Adipocyte (in vitro differentiated cells): ENCODE measurements around the gene CFTR.
A peak's percentile ranks its signal among the peaks of the same experiment; 100 is the strongest.

ENCODE experiments used
- DNase-seq: peaks from one replicate; pipeline ENCODE4 v3.0.0-alpha.2; 2015; ENCODE audit warnings: low read depth
- H3K27me3 ChIP-seq: replicated peaks from 2 replicates; pipeline ENCODE4 v1.7.0; 2013; ENCODE audit warnings: mild to moderate bottlenecking, low read length, moderate library complexity; ENCODE audit not compliant: control insufficient read depth, insufficient read depth
- H3K36me3 ChIP-seq: 2 replicates; pipeline ENCODE4 v1.7.0; 2013; ENCODE audit warnings: low read length, mild to moderate bottlenecking, moderate library complexity; ENCODE audit not compliant: control insufficient read depth, insufficient read depth, severe bottlenecking
- H3K4me1 ChIP-seq: 2 replicates; pipeline ENCODE4 v1.7.0; 2013; ENCODE audit warnings: mild to moderate bottlenecking, low read length, moderate library complexity; ENCODE audit not compliant: control insufficient read depth, insufficient read depth
- H3K4me3 ChIP-seq: 2 replicates; pipeline ENCODE4 v1.7.0; 2013; ENCODE audit warnings: mild to moderate bottlenecking, low read length, moderate library complexity
- H3K9ac ChIP-seq: 2 replicates; pipeline ENCODE4 v1.7.0; 2013; ENCODE audit warnings: mild to moderate bottlenecking, low read length, moderate library complexity
- H3K9me3 ChIP-seq: 2 replicates; pipeline ENCODE4 v1.7.0; 2013; ENCODE audit warnings: mild to moderate bottlenecking, low read length, moderate library complexity; ENCODE audit not compliant: control insufficient read depth

Gene CFTR

GRCh38 chr7:117559391-117559790 is 79.6 kb downstream of the CFTR start:
- Histone ChIP-seq H3K27me3 (no peaks in the 10 kb centered on the region), H3K4me3 (no peak overlapping the region), H3K9me3 (no peaks in the 10 kb centered on the region), H3K4me1 (peaks cover 6% of the 10 kb centered on the region), H3K9ac (no peak overlapping the region), H3K36me3 (no peaks in the 10 kb centered on the region)
- no peak for DNase-seq

DNA sequence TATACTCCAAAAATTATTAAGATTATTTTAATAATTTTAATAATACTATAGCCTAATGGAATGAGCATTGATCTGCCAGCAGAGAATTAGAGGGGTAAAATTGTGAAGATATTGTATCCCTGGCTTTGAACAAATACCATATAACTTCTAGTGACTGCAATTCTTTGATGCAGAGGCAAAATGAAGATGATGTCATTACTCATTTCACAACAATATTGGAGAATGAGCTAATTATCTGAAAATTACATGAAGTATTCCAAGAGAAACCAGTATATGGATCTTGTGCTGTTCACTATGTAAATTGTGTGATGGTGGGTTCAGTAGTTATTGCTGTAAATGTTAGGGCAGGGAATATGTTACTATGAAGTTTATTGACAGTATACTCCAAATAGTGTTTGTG is 80.2 kb downstream of the CFTR start:
- Histone ChIP-seq H3K36me3 (no peaks in the 10 kb centered on the region), H3K9me3 (no peaks in the 10 kb centered on the region), H3K27me3 (no peaks in the 10 kb centered on the region), H3K9ac (no peak overlapping the region), H3K4me3 (no peak overlapping the region), H3K4me1 (peaks cover 6% of the 10 kb centered on the region)
- no peak for DNase-seq

- no peak overlapping the region for H3K9ac ChIP-seq
- H3K9me3 ChIP-seq, result no peaks in the 10 kb centered on the region
- H3K4me1 ChIP-seq, result peaks cover 20% of the 10 kb centered on the region
- H3K36me3 ChIP-seq, result no peaks in the 10 kb centered on the region
- H3K27me3 ChIP-seq, result no peaks in the 10 kb centered on the region
- no peak overlapping the region for H3K4me3 ChIP-seq
- no peak for DNase-seq
These were observed 82.9 kb downstream of the CFTR start for GRCh38 chr7:117562759-117563158.

GRCh38 chr7:117564080-117564479 is 84.3 kb downstream of the CFTR start:
- DNase-seq, result no peak
- no peaks in the 10 kb centered on the region for H3K27me3 ChIP-seq
- H3K9me3 ChIP-seq, result no peaks in the 10 kb centered on the region
- no peak overlapping the region for H3K9ac ChIP-seq
- peaks cover 25% of the 10 kb centered on the region for H3K4me1 ChIP-seq
- no peaks in the 10 kb centered on the region for H3K36me3 ChIP-seq
- no peak overlapping the region for H3K4me3 ChIP-seq

DNA sequence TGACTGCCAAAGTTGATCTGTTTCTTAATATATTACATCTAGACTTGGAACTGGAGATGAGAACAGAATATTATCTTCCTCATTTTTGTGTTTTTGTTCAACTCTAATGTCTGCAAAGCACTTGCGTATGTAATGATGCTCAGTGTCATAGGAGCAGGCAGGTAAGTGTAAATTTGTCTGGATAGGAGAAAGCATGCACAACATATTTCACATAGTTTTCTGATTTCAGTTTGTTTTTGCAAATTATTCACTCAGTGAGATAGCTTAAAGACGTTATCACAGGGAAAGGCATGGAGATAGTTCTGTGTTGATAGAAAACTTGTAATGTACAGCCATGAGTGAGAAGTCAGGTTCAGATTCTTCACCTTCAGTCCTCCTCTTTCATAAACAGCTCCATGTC is 84.8 kb downstream of the CFTR start:
- H3K36me3 ChIP-seq, result no peaks in the 10 kb centered on the region
- no peak overlapping the region for H3K4me3 ChIP-seq
- no peak for DNase-seq
- H3K9me3 ChIP-seq, result no peaks in the 10 kb centered on the region
- H3K9ac ChIP-seq, result no peak overlapping the region
- H3K4me1 ChIP-seq, result peaks cover 25% of the 10 kb centered on the region
- H3K27me3 ChIP-seq, result no peaks in the 10 kb centered on the region

- DNase-seq, result no peak
- Histone ChIP-seq H3K9me3 (no peaks in the 10 kb centered on the region), H3K4me1 (peaks cover 25% of the 10 kb centered on the region), H3K27me3 (no peaks in the 10 kb centered on the region), H3K4me3 (no peak overlapping the region), H3K9ac (no peak overlapping the region), H3K36me3 (no peaks in the 10 kb centered on the region)
These were observed 85.4 kb downstream of the CFTR start for GRCh38 chr7:117565226-117565625.

DNA sequence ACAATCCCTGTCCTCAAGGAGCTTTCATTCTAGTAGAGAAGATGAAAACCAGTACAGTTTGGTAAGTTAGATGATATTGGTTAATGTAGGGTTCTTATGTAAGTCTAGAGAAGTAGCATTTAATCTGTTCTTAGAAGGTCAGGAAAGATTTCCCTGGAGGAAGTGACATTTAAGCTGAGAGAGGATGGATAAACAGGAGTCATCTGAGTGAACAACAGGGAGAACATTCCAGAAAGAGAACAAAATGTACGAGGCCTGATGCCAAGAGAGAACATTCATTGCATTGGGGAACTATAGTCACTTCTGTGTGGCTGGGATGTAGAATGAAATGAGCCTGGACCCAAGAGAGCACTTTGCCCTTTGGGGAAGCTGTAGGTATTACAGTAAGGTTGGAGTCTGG is 88.0 kb downstream of the CFTR start:
- Histone ChIP-seq H3K4me1 (peaks cover 25% of the 10 kb centered on the region), H3K9ac (no peak overlapping the region), H3K4me3 (no peak overlapping the region), H3K9me3 (no peaks in the 10 kb centered on the region), H3K27me3 (no peaks in the 10 kb centered on the region), H3K36me3 (no peaks in the 10 kb centered on the region)
- DNase-seq, result no peak

GRCh38 chr7:117572856-117573620 is 93.2 kb downstream of the CFTR start:
- no peak for DNase-seq
- H3K4me3 ChIP-seq, result no peak overlapping the region
- H3K9ac ChIP-seq, result no peak overlapping the region
- no peaks in the 10 kb centered on the region for H3K9me3 ChIP-seq
- H3K27me3 ChIP-seq, result no peaks in the 10 kb centered on the region
- peaks cover 2% of the 10 kb centered on the region for H3K4me1 ChIP-seq
- H3K36me3 ChIP-seq, result no peaks in the 10 kb centered on the region

DNA sequence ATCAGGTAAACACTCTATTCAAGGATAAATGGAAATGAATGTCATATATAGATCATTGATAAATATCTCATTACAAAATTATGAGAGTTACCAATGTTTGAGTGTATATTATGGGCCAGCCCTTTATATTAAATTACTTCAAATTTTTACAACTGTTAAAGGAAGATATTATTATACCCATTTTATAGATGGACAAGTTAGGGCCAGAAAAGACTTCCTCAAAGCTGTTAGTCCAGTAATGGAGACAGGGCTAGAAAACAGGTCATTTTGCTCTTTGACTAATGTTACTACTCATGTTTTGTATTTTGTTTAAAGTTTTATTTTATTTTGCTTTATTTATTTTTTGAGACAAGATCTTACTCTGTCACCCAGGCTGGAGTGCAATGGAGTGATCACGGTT is 101.6 kb downstream of the CFTR start:
- Histone ChIP-seq H3K4me1 (peaks cover 12% of the 10 kb centered on the region), H3K36me3 (no peaks in the 10 kb centered on the region), H3K4me3 (no peak overlapping the region), H3K9ac (peak overlapping the region; percentile 38), H3K27me3 (no peaks in the 10 kb centered on the region), H3K9me3 (peaks cover 3% of the 10 kb centered on the region)
- no peak for DNase-seq

- DNase-seq, result peak; percentile 97
- H3K4me3 ChIP-seq, result no peak overlapping the region
- H3K27me3 ChIP-seq, result no peaks in the 10 kb centered on the region
- no peaks in the 10 kb centered on the region for H3K36me3 ChIP-seq
- peak overlapping the region; percentile 56 for H3K9ac ChIP-seq
- peaks cover 12% of the 10 kb centered on the region for H3K4me1 ChIP-seq
- peaks cover 3% of the 10 kb centered on the region for H3K9me3 ChIP-seq
These were observed 102.4 kb downstream of the CFTR start for GRCh38 chr7:117582219-117582704.

- no peaks in the 10 kb centered on the region for H3K36me3 ChIP-seq
- H3K9ac ChIP-seq, result no peak overlapping the region
- DNase-seq, result no peak
- peaks cover 3% of the 10 kb centered on the region for H3K9me3 ChIP-seq
- no peak overlapping the region for H3K4me3 ChIP-seq
- H3K27me3 ChIP-seq, result no peaks in the 10 kb centered on the region
- H3K4me1 ChIP-seq, result peaks cover 11% of the 10 kb centered on the region
These were observed 108.1 kb downstream of the CFTR start for GRCh38 chr7:117587931-117588330.

DNA sequence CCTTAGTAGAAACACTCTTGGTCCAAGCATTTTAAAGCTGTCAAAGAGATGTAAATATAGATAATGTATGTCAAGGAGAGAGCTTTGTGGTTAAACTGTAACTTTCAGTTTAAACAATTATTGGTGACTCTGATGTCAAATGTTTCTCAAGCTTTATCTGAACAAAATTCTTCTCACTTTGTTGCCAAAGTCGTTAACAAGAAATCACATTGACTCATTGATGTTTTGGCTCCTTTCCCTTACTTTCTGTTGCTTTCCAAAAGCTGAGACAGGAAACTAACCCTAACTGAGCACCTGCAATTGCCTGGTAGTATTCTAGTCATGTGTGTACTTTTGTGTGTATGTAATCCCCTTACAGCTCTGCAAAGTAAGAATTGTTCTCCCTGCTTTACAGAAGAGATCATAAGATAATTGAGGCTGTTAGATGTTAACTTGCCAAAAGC is 108.5 kb downstream of the CFTR start:
- no peaks in the 10 kb centered on the region for H3K36me3 ChIP-seq
- H3K27me3 ChIP-seq, result no peaks in the 10 kb centered on the region
- no peak for DNase-seq
- peaks cover 3% of the 10 kb centered on the region for H3K9me3 ChIP-seq
- no peak overlapping the region for H3K9ac ChIP-seq
- H3K4me1 ChIP-seq, result peaks cover 10% of the 10 kb centered on the region
- no peak overlapping the region for H3K4me3 ChIP-seq
